ENCODE results near the gene PTCHD4. TPM values are rescaled to one million over a fixed set of nuclear protein-coding genes. Genes with fewer than 3 reads are reported as not detected.

PTCHD4 gene
- total and polyA plus RNA-seq, 2 of the 13 experiments (the other 11 are each of a cell fraction or from before 2014, with no cell fraction given): 28.4 to 32.9 TPM

DNA sequence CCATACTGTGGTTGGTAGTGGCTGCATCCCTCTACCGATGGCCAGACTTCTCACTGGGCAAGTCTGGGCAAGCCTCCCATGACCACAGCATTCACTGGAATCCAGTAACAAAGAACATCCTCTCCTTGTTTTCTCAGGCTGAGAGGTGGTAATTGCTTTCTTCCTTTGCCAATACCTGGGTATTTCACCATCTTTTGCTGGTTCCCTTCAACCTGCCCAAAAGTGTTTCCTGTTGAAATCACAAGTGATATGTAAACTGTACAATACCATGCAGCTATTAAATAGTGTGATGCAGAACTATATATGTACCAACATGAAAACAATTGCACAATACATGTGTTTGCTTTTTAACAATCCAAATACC is at the start of gene PTCHD4 (continued):
- TF ChIP-seq, protein P1, sequence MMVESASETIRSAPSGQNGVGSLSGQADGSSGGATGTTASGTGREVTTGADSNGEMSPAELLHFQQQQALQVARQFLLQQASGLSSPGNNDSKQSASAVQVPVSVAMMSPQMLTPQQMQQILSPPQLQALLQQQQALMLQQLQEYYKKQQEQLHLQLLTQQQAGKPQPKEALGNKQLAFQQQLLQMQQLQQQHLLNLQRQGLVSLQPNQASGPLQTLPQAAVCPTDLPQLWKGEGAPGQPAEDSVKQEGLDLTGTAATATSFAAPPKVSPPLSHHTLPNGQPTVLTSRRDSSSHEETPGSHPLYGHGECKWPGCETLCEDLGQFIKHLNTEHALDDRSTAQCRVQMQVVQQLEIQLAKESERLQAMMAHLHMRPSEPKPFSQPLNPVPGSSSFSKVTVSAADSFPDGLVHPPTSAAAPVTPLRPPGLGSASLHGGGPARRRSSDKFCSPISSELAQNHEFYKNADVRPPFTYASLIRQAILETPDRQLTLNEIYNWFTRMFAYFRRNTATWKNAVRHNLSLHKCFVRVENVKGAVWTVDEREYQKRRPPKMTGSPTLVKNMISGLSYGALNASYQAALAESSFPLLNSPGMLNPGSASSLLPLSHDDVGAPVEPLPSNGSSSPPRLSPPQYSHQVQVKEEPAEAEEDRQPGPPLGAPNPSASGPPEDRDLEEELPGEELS (CRISPR knock-in tag; IDR thresholded peaks at IDR 0.05): peak; percentile 70
- no peak for TF ChIP-seq CCAR2 (optimal IDR thresholded peaks at IDR 0.05; ENCODE audit: low read depth, low read length)
- TF ChIP-seq HES4 (CRISPR knock-in tag; IDR thresholded peaks at IDR 0.05; ENCODE audit: borderline replicate concordance): no peak
- TF ChIP-seq ZNF253 (CRISPR knock-in tag; IDR thresholded peaks at IDR 0.05; ENCODE audit: borderline replicate concordance): no peak
- peak; percentile 65; the same call in 1 of the 2 replicates for TF ChIP-seq ETV5 (CRISPR knock-in tag; IDR thresholded peaks at IDR 0.05; ENCODE audit: borderline replicate concordance)
- TF ChIP-seq, protein P2, sequence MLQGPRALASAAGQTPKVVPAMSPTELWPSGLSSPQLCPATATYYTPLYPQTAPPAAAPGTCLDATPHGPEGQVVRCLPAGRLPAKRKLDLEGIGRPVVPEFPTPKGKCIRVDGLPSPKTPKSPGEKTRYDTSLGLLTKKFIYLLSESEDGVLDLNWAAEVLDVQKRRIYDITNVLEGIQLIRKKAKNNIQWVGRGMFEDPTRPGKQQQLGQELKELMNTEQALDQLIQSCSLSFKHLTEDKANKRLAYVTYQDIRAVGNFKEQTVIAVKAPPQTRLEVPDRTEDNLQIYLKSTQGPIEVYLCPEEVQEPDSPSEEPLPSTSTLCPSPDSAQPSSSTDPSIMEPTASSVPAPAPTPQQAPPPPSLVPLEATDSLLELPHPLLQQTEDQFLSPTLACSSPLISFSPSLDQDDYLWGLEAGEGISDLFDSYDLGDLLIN (CRISPR knock-in tag; IDR thresholded peaks at IDR 0.05; ENCODE audit: borderline replicate concordance): no peak
- 0 out of 2 replicates have a peak, but pooled peaks have one; percentile 22 for TF ChIP-seq SP5 (CRISPR knock-in tag; IDR thresholded peaks at IDR 0.05; ENCODE audit: borderline replicate concordance, low read depth)
- TF ChIP-seq, protein P3, sequence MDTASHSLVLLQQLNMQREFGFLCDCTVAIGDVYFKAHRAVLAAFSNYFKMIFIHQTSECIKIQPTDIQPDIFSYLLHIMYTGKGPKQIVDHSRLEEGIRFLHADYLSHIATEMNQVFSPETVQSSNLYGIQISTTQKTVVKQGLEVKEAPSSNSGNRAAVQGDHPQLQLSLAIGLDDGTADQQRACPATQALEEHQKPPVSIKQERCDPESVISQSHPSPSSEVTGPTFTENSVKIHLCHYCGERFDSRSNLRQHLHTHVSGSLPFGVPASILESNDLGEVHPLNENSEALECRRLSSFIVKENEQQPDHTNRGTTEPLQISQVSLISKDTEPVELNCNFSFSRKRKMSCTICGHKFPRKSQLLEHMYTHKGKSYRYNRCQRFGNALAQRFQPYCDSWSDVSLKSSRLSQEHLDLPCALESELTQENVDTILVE (CRISPR knock-in tag; IDR thresholded peaks at IDR 0.05): peak; percentile 26; the same call in 1 of the 2 replicates
- TF ChIP-seq, protein P4, sequence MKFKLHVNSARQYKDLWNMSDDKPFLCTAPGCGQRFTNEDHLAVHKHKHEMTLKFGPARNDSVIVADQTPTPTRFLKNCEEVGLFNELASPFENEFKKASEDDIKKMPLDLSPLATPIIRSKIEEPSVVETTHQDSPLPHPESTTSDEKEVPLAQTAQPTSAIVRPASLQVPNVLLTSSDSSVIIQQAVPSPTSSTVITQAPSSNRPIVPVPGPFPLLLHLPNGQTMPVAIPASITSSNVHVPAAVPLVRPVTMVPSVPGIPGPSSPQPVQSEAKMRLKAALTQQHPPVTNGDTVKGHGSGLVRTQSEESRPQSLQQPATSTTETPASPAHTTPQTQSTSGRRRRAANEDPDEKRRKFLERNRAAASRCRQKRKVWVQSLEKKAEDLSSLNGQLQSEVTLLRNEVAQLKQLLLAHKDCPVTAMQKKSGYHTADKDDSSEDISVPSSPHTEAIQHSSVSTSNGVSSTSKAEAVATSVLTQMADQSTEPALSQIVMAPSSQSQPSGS (CRISPR knock-in tag; IDR thresholded peaks at IDR 0.05): peak; percentile 65; the same call in 1 of the 2 replicates
- TF ChIP-seq, protein P5, sequence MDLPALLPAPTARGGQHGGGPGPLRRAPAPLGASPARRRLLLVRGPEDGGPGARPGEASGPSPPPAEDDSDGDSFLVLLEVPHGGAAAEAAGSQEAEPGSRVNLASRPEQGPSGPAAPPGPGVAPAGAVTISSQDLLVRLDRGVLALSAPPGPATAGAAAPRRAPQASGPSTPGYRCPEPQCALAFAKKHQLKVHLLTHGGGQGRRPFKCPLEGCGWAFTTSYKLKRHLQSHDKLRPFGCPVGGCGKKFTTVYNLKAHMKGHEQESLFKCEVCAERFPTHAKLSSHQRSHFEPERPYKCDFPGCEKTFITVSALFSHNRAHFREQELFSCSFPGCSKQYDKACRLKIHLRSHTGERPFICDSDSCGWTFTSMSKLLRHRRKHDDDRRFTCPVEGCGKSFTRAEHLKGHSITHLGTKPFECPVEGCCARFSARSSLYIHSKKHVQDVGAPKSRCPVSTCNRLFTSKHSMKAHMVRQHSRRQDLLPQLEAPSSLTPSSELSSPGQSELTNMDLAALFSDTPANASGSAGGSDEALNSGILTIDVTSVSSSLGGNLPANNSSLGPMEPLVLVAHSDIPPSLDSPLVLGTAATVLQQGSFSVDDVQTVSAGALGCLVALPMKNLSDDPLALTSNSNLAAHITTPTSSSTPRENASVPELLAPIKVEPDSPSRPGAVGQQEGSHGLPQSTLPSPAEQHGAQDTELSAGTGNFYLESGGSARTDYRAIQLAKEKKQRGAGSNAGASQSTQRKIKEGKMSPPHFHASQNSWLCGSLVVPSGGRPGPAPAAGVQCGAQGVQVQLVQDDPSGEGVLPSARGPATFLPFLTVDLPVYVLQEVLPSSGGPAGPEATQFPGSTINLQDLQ (CRISPR knock-in tag; IDR thresholded peaks at IDR 0.05): no peak
- TF ChIP-seq SSRP1 (CRISPR knock-in tag; IDR thresholded peaks at IDR 0.05): peak; percentile 89; the same call in 1 of the 2 replicates
- peak; percentile 76 for TF ChIP-seq CEBPG (CRISPR knock-in tag; IDR thresholded peaks at IDR 0.05)
- peak; percentile 53; the same call in 1 of the 2 replicates for TF ChIP-seq MIXL1 (CRISPR knock-in tag; IDR thresholded peaks at IDR 0.05)
- TF ChIP-seq ZNF761 (CRISPR knock-in tag; conservative IDR thresholded peaks at IDR 0.05): peak; percentile 59; the same call in 1 of the 2 replicates
- no peak for TF ChIP-seq ZNF841 (CRISPR knock-in tag; IDR thresholded peaks at IDR 0.05; ENCODE audit: borderline replicate concordance)
- TF ChIP-seq, protein P6, sequence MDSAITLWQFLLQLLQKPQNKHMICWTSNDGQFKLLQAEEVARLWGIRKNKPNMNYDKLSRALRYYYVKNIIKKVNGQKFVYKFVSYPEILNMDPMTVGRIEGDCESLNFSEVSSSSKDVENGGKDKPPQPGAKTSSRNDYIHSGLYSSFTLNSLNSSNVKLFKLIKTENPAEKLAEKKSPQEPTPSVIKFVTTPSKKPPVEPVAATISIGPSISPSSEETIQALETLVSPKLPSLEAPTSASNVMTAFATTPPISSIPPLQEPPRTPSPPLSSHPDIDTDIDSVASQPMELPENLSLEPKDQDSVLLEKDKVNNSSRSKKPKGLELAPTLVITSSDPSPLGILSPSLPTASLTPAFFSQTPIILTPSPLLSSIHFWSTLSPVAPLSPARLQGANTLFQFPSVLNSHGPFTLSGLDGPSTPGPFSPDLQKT (CRISPR knock-in tag; IDR thresholded peaks at IDR 0.05; ENCODE audit: borderline replicate concordance): no peak
- TF ChIP-seq FOXA3 (CRISPR knock-in tag; IDR thresholded peaks at IDR 0.05): peak; percentile 74
- no peak for TF ChIP-seq NFE2 (CRISPR knock-in tag; IDR thresholded peaks at IDR 0.05)
- TF ChIP-seq, protein P7, sequence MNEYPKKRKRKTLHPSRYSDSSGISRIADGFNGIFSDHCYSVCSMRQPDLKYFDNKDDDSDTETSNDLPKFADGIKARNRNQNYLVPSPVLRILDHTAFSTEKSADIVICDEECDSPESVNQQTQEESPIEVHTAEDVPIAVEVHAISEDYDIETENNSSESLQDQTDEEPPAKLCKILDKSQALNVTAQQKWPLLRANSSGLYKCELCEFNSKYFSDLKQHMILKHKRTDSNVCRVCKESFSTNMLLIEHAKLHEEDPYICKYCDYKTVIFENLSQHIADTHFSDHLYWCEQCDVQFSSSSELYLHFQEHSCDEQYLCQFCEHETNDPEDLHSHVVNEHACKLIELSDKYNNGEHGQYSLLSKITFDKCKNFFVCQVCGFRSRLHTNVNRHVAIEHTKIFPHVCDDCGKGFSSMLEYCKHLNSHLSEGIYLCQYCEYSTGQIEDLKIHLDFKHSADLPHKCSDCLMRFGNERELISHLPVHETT (CRISPR knock-in tag; conservative IDR thresholded peaks at IDR 0.05): no peak
- no peak for TF ChIP-seq ZFP82 (CRISPR knock-in tag; IDR thresholded peaks at IDR 0.05; ENCODE audit: borderline replicate concordance)

Measured in HepG2 (cell line).